OCI-LY7 (cell line): Measurements from ENCODE around the gene WDFY4. TPM values are rescaled to one million over a fixed set of nuclear protein-coding genes. Genes with fewer than 3 reads are reported as not detected.
A peak's percentile ranks its signal among the peaks of the same experiment; 100 is the strongest.

Experiments used
- BruUV-seq: library from RNA; stranded (reverse); fragments of 400-500 nt; replicated peaks from 2 replicates; lab custom pipeline; 2021; lab: Mats Ljungman, UMichigan
- CTCF ChIA-PET: fragments of 300-600 bp; sonication (Branson Sonifier 250); formaldehyde crosslinking; loops from one replicate; lab custom pipeline; 2022; ENCODE audit warnings: antibody characterized with exemption; ENCODE audit not compliant: unreplicated experiment; lab: Charles Lee
- POLR2A ChIA-PET: fragments of 300-600 bp; sonication (Branson Sonifier 250); formaldehyde crosslinking; loops from one replicate; lab custom pipeline; 2022; ENCODE audit warnings: antibody characterized with exemption; lab: Charles Lee
- DNase-seq: peaks from one replicate; pipeline ENCODE4 v3.0.0-alpha.2; 2015; ENCODE audit warnings: low spot score
- H2AFZ ChIP-seq: fragments of 200-600 bp; sonication (generic), shearing (Covaris generic); 2 replicates; pipeline ENCODE4 v1.6.1; 2014; ENCODE audit warnings: mild to moderate bottlenecking, antibody characterized with exemption, low read length, moderate library complexity
- H3K27ac ChIP-seq: fragments of 200-600 bp; sonication (generic); 2 replicates; pipeline ENCODE4 v1.5.1; 2014; ENCODE audit warnings: mixed run types, low read depth, mild to moderate bottlenecking, moderate library complexity, low read length, inconsistent platforms; ENCODE audit not compliant: poor library complexity, severe bottlenecking
- H3K36me3 ChIP-seq: fragments of 200-600 bp; sonication (generic); 2 replicates; pipeline ENCODE4 v1.6.1; 2014; ENCODE audit warnings: mild to moderate bottlenecking, antibody characterized with exemption, low read length, moderate library complexity, mixed read lengths; ENCODE audit not compliant: insufficient read depth
- H3K4me1 ChIP-seq: fragments of 200-600 bp; sonication (generic); 2 replicates; pipeline ENCODE4 v1.5.1; 2014; ENCODE audit warnings: mild to moderate bottlenecking, low read length; ENCODE audit not compliant: insufficient read depth, poor library complexity, severe bottlenecking
- H3K4me2 ChIP-seq: fragments of 200-600 bp; sonication (generic); 2 replicates; pipeline ENCODE4 v1.6.1; 2014; ENCODE audit warnings: mild to moderate bottlenecking, low read length
- H3K4me3 ChIP-seq: fragments of 200-600 bp; sonication (generic); 2 replicates; pipeline ENCODE4 v1.5.1; 2014; ENCODE audit warnings: mild to moderate bottlenecking, low read depth, low read length; ENCODE audit not compliant: poor library complexity, severe bottlenecking
- H3K79me2 ChIP-seq: fragments of 200-600 bp; sonication (generic); 2 replicates; pipeline ENCODE4 v1.6.1; 2016; ENCODE audit warnings: low read depth, mild to moderate bottlenecking, low read length, moderate library complexity, mixed read lengths; ENCODE audit not compliant: insufficient read depth
- H3K9me2 ChIP-seq: fragments of 200-600 bp; sonication (generic); 2 replicates; pipeline ENCODE4 v1.6.1; 2016; ENCODE audit warnings: mild to moderate bottlenecking, low read length, mixed read lengths; ENCODE audit not compliant: insufficient read depth
- H3K9me3 ChIP-seq: fragments of 200-600 bp; sonication (generic); 2 replicates; pipeline ENCODE4 v1.6.1; 2014; ENCODE audit warnings: mild to moderate bottlenecking, mixed run types, low read length, mixed read lengths
- H4K20me1 ChIP-seq: fragments of 200-600 bp; sonication (generic); 2 replicates; pipeline ENCODE4 v1.6.1; 2014; ENCODE audit warnings: mild to moderate bottlenecking, antibody characterized with exemption, low read length, moderate library complexity, mixed read lengths; ENCODE audit not compliant: insufficient read depth
- EZH2phosphoT487 ChIP-seq: fragments of 200-600 bp; sonication (generic); IDR thresholded peaks from 2 replicates; pipeline ENCODE4 v1.6.1; 2018; ENCODE audit warnings: low read depth, borderline replicate concordance, mild to moderate bottlenecking, mixed run types, antibody characterized with exemption, low read length, moderate library complexity, mixed read lengths
- intact Hi-C: fragments of 100-400 bp; cut with micrococcal nuclease; formaldehyde crosslinking; loops from one replicate; pipeline ENCODE4 v1.10.0; 2022; ENCODE audit not compliant: unreplicated experiment
- total RNA-seq, 2 experiments: library from RNA; depleted of rRNA in 1 of 2; stranded (reverse); fragments of >200 nt in 1 of 2; shearing (Covaris generic) in 1 of 2; gene quantifications; 2 replicates each; pipeline ENCODE4 v1.2.3, GENCODE V29; 2014 to 2022
- TF ChIP-seq, protein P1 (sequence below): fragments of 200-600 bp; sonication (generic); conservative IDR thresholded peaks from 2 replicates; pipeline ENCODE4 v1.5.1; 2014; ENCODE audit warnings: mild to moderate bottlenecking, antibody characterized with exemption, low read length, moderate library complexity, mixed read lengths

The WDFY4 gene
- total RNA-seq, 2 experiments from 2014 or later: 51.5 to 85.6 TPM

DNA sequence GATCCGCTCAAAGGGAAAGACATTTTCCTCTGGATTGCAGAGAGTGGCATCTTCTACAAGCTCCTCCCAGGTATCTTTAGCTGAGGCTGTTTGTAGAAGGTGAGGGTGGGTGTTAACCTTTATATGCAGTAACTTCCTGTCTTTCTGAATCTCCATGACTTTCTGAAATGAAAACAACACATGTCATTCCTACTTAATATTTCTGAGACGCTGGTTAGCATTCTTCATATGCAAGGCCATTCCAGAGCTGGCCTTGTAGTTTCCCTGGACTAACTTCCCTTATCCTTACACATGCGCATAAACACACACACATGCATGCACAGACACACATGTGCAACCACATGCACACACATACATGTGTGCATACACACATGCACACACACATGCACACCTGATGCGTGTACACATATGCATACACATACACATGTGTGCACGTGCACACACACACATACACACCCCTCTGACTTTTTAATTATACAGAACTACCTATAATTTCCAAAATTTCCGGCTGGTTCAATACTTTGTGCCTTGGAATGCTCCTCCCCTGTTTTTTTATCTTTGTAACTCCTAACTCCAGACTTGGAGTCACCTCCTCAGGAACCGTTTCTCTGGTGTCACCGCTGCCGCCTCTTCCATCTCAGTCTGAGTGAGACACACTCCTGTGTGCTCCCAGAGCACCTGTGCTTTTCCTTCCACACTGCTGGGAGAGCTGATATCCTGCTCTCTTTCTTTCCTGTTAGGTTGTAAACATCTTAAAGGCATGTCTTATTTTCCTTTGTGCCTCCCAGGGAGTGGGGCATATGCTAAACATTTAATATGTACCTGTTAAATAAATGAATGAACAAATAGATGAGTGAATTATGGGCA lies 199.7 kb downstream of the WDFY4 start:
- CTCF ChIA-PET: no interaction called here
- BruUV-seq: no TSS peak
- no peak overlapping the region for H3K27ac ChIP-seq
- intact Hi-C loops: no loop called here
- no peak overlapping the region for H3K4me2 ChIP-seq
- H2AFZ ChIP-seq: no peak overlapping the region
- H4K20me1 ChIP-seq: no peaks in the 10 kb centered on the region
- no peaks in the 10 kb centered on the region for H3K4me1 ChIP-seq
- no peaks in the 10 kb centered on the region for H3K9me3 ChIP-seq
- H3K79me2 ChIP-seq: no peaks in the 10 kb centered on the region
- no peak overlapping the region for H3K4me3 ChIP-seq
- POLR2A ChIA-PET: interaction anchor here (0.9 kb wide), 1 partner anchor 277 kb away, joined by 3 read pairs; no protein-coding TSS in a partner anchor
- TF ChIP-seq, protein P1, sequence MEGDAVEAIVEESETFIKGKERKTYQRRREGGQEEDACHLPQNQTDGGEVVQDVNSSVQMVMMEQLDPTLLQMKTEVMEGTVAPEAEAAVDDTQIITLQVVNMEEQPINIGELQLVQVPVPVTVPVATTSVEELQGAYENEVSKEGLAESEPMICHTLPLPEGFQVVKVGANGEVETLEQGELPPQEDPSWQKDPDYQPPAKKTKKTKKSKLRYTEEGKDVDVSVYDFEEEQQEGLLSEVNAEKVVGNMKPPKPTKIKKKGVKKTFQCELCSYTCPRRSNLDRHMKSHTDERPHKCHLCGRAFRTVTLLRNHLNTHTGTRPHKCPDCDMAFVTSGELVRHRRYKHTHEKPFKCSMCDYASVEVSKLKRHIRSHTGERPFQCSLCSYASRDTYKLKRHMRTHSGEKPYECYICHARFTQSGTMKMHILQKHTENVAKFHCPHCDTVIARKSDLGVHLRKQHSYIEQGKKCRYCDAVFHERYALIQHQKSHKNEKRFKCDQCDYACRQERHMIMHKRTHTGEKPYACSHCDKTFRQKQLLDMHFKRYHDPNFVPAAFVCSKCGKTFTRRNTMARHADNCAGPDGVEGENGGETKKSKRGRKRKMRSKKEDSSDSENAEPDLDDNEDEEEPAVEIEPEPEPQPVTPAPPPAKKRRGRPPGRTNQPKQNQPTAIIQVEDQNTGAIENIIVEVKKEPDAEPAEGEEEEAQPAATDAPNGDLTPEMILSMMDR: no peak
- no peak for TF ChIP-seq EZH2phosphoT487
- no peak for DNase-seq
- peaks cover 28% of the 10 kb centered on the region; the same call in 1 of the 2 replicates for H3K36me3 ChIP-seq
- H3K9me2 ChIP-seq: no peaks in the 10 kb centered on the region

DNA sequence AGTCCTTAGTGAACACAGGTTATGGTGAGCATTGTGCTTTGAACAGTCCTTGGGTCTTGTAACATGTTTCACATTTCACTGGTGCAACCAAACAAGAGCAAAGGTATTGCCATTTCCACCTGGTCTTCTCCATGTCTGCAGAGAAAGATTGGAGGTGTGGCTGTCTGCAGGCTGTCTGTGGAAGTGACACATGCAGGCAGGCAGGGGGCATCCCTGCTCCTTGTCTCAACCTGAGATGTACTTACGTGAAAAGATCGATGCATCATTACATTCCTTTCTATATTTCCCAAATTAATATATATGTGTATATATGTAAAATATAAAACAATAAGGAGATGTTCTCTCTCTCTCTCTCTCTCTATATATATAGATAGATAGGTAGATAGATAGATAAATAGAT lies 200.7 kb downstream of the WDFY4 start:
- peak; percentile 19 for DNase-seq
- no peak overlapping the region for H3K27ac ChIP-seq
- no peaks in the 10 kb centered on the region for H4K20me1 ChIP-seq
- H3K4me3 ChIP-seq: no peak overlapping the region
- TF ChIP-seq, protein P1: peak; percentile 41
- no peak for TF ChIP-seq EZH2phosphoT487
- H3K9me3 ChIP-seq: no peaks in the 10 kb centered on the region
- BruUV-seq: no TSS peak
- H3K79me2 ChIP-seq: no peaks in the 10 kb centered on the region
- H3K4me1 ChIP-seq: no peaks in the 10 kb centered on the region
- H3K4me2 ChIP-seq: no peak overlapping the region
- intact Hi-C loops: no loop called here
- CTCF ChIA-PET: interaction anchor here (0.6 kb wide), 1 partner anchor 72 kb away, joined by 4 read pairs; no protein-coding TSS in a partner anchor
- no peaks in the 10 kb centered on the region for H3K9me2 ChIP-seq
- H2AFZ ChIP-seq: no peak overlapping the region
- POLR2A ChIA-PET: no interaction called here
- peaks cover 25% of the 10 kb centered on the region for H3K36me3 ChIP-seq

DNA sequence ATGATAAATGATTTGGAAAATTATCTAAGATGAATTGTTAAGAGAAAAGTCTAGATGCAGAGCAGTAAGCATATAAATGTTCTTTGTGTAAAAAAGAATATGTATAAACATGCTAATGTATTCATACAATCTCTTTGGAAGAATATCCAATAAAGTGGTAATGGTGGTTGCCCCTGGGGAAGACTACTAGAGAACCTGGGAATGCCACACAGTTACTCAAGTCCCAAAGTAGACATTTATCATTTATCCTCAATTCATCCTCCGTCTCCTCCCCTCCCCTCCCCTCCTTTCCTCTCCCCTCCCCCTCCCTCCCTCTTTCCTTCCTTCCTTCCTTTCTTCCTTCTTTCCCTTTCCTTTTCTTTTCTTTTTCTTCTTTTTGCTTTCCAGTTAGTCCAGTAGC lies 203.3 kb downstream of the WDFY4 start:
- Histone ChIP-seq H3K27ac (no peak overlapping the region), H3K4me2 (no peak overlapping the region), H3K4me3 (no peak overlapping the region), H2AFZ (no peak overlapping the region), H3K9me3 (no peaks in the 10 kb centered on the region), H3K36me3 (peaks cover 30% of the 10 kb centered on the region), H3K9me2 (no peaks in the 10 kb centered on the region), H4K20me1 (no peaks in the 10 kb centered on the region), H3K79me2 (no peaks in the 10 kb centered on the region), H3K4me1 (no peaks in the 10 kb centered on the region)
- no peak for DNase-seq
- ChIA-PET CTCF (no interaction called here), POLR2A (interaction anchor here (1.4 kb wide), 1 partner anchor 17 kb away, joined by 3 read pairs; no protein-coding TSS in a partner anchor)
- BruUV-seq: no TSS peak
- TF ChIP-seq EZH2phosphoT487: no peak
- TF ChIP-seq, protein P1: no peak
- intact Hi-C loops: no loop called here
